ENCODE results near the gene OBSCN. TPM values are rescaled to one million over a fixed set of nuclear protein-coding genes. Genes with fewer than 3 reads are reported as not detected.

OBSCN gene
- total RNA-seq, 1 donor from 2014 or later, result 16.9 TPM

DNA sequence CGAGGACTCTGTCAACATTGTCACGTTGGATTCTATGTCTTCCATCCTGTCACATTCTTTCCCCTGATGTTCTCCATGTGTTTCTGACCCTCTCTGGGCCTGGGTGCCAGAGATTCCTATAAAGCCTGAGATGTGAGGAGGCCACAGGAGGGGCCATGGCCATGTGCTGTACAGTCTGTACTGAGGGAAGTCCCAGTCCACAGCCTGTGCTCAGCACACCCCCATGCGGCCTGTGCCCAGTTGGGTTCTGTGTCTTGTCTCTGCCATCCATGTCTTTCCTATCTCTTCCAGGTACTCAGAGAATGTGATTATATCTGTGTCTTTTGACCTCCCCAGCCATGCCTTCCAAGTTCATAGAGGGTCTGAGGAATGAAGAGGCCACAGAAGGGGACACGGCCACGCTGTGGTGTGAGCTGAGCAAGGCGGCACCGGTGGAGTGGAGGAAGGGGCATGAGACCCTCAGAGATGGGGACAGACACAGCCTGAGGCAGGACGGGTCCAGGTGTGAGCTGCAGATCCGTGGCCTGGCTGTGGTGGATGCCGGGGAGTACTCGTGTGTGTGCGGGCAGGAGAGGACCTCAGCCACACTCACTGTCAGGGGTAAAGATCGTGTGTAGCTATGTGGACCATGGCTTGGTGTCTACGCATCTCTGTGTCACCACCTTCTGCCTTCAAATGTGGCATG is 86.1 kb downstream of the OBSCN start:
- TF ChIP-seq, protein P1, sequence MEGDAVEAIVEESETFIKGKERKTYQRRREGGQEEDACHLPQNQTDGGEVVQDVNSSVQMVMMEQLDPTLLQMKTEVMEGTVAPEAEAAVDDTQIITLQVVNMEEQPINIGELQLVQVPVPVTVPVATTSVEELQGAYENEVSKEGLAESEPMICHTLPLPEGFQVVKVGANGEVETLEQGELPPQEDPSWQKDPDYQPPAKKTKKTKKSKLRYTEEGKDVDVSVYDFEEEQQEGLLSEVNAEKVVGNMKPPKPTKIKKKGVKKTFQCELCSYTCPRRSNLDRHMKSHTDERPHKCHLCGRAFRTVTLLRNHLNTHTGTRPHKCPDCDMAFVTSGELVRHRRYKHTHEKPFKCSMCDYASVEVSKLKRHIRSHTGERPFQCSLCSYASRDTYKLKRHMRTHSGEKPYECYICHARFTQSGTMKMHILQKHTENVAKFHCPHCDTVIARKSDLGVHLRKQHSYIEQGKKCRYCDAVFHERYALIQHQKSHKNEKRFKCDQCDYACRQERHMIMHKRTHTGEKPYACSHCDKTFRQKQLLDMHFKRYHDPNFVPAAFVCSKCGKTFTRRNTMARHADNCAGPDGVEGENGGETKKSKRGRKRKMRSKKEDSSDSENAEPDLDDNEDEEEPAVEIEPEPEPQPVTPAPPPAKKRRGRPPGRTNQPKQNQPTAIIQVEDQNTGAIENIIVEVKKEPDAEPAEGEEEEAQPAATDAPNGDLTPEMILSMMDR (IDR thresholded peaks at IDR 0.05; ENCODE audit: unreplicated experiment), result no peak
- Mint-ChIP-seq H3K27ac (ENCODE audit: unreplicated experiment) (no peak overlapping the region), H3K36me3 (ENCODE audit: low read depth, unreplicated experiment) (peaks cover 58% of the 10 kb centered on the region)

DNA sequence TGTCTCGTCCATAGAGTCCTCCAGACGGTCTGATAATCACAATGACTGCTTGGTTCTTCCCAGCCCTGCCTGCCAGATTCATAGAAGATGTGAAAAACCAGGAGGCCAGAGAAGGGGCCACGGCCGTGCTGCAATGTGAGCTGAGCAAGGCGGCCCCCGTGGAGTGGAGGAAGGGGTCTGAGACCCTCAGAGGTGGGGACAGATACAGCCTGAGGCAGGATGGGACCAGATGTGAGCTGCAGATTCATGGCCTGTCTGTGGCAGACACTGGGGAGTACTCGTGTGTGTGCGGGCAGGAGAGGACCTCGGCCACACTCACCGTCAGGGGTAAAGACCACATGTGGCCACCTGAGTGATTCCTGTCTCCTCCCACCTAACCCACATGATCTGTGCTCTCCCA is 86.9 kb downstream of the OBSCN start:
- H3K27me3 Mint-ChIP-seq (ENCODE audit: unreplicated experiment), result peaks cover 15% of the 10 kb centered on the region
- DNase-seq (ENCODE audit: low spot score), result no peak
- TF ChIP-seq, protein P1 (IDR thresholded peaks at IDR 0.05; ENCODE audit: unreplicated experiment), result no peak
- H3K9me3 Mint-ChIP-seq (ENCODE audit: unreplicated experiment), result peaks cover 22% of the 10 kb centered on the region
- peaks cover 65% of the 10 kb centered on the region for H3K36me3 Mint-ChIP-seq (ENCODE audit: low read depth, unreplicated experiment)
- H3K27ac Mint-ChIP-seq (ENCODE audit: unreplicated experiment), result no peak overlapping the region
- peak overlapping the region; percentile 49 for H3K4me3 Mint-ChIP-seq (ENCODE audit: unreplicated experiment)
- H3K4me1 Mint-ChIP-seq (ENCODE audit: unreplicated experiment), result no peaks in the 10 kb centered on the region

More for the DNA sequence above, 86.1 kb downstream of the OBSCN start:
- H3K27me3 Mint-ChIP-seq (ENCODE audit: unreplicated experiment), result peaks cover 15% of the 10 kb centered on the region
- DNase-seq (ENCODE audit: low spot score), result no peak
- no peaks in the 10 kb centered on the region for H3K4me1 Mint-ChIP-seq (ENCODE audit: unreplicated experiment)
- H3K4me3 Mint-ChIP-seq (ENCODE audit: unreplicated experiment), result peak overlapping the region; percentile 62
- peaks cover 21% of the 10 kb centered on the region for H3K9me3 Mint-ChIP-seq (ENCODE audit: unreplicated experiment)

DNA sequence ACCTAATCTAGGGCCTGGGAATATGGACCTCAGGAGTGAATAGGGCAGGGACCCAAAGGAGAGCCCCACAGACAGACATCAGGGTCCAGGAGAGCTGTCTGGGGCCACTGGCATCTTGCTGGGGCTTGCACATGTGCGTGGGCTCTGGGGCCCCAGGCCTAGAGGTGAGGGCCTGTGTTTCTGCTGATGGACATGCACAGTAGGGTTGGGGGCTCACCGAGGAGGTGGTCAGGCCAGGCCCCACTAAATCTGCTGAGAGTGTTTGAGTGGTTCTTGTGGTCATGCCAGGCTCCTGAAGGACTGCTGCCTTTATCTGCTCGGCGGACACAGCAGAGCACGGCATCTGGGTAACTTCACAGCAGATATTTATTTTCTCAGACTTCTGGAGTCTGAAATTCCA is 87.4 kb downstream of the OBSCN start:
- DNase-seq (ENCODE audit: low spot score), result no peak
- Mint-ChIP-seq H3K36me3 (ENCODE audit: low read depth, unreplicated experiment) (peaks cover 70% of the 10 kb centered on the region), H3K27me3 (ENCODE audit: unreplicated experiment) (peaks cover 15% of the 10 kb centered on the region), H3K9me3 (ENCODE audit: unreplicated experiment) (peaks cover 23% of the 10 kb centered on the region), H3K4me3 (ENCODE audit: unreplicated experiment) (no peak overlapping the region), H3K27ac (ENCODE audit: unreplicated experiment) (no peak overlapping the region), H3K4me1 (ENCODE audit: unreplicated experiment) (no peaks in the 10 kb centered on the region)
- TF ChIP-seq, protein P1 (IDR thresholded peaks at IDR 0.05; ENCODE audit: unreplicated experiment), result no peak

DNA sequence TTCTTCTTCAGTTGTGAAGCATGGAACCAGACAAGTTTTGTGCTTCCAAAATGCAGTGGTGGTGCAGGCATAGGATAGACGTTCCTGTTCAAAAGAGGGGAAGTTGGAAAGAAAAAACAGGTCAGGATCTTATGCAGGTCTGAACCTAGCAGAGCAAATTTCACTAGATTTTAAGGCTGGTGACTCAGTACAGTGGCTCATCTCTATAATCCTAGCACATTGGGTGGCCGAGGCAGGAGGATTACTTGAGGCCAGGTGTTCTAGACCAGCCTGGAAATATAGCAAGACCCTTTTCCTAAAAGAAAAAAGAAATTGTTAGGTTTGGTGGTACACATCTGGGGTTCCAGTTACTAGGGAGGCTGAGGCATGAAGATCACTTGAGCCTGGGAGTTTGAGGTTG is 88.1 kb downstream of the OBSCN start:
- H3K4me3 Mint-ChIP-seq (ENCODE audit: unreplicated experiment), result peak overlapping the region; percentile 15
- DNase-seq (ENCODE audit: low spot score), result no peak
- TF ChIP-seq, protein P1 (IDR thresholded peaks at IDR 0.05; ENCODE audit: unreplicated experiment), result no peak
- no peaks in the 10 kb centered on the region for H3K4me1 Mint-ChIP-seq (ENCODE audit: unreplicated experiment)
- peaks cover 78% of the 10 kb centered on the region for H3K36me3 Mint-ChIP-seq (ENCODE audit: low read depth, unreplicated experiment)
- H3K27ac Mint-ChIP-seq (ENCODE audit: unreplicated experiment), result no peak overlapping the region
- peaks cover 15% of the 10 kb centered on the region for H3K27me3 Mint-ChIP-seq (ENCODE audit: unreplicated experiment)
- peaks cover 29% of the 10 kb centered on the region for H3K9me3 Mint-ChIP-seq (ENCODE audit: unreplicated experiment)

DNA sequence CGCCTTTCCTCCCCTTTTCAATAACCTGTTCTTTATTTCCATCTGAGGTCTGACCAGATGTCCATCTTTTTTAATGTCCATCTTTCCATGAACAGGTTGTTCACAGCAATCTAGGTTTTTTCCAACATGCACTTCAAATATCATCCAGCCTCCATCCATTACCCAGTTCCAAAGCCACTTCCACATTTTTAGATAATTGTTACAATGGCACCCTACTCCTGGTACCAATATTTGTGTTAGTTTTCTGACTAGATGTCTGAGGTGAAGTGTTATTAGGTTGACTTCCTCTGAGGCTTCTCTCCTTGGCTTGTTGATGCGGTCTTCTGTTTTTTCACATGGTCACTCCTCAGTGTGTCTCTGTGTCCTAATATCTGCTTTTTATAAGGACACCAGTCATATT is 89.4 kb downstream of the OBSCN start:
- no peaks in the 10 kb centered on the region for H3K4me1 Mint-ChIP-seq (ENCODE audit: unreplicated experiment)
- no peak overlapping the region for H3K4me3 Mint-ChIP-seq (ENCODE audit: unreplicated experiment)
- peaks cover 30% of the 10 kb centered on the region for H3K9me3 Mint-ChIP-seq (ENCODE audit: unreplicated experiment)
- peaks cover 86% of the 10 kb centered on the region for H3K36me3 Mint-ChIP-seq (ENCODE audit: low read depth, unreplicated experiment)
- H3K27ac Mint-ChIP-seq (ENCODE audit: unreplicated experiment), result no peak overlapping the region
- H3K27me3 Mint-ChIP-seq (ENCODE audit: unreplicated experiment), result peaks cover 12% of the 10 kb centered on the region
- TF ChIP-seq, protein P1 (IDR thresholded peaks at IDR 0.05; ENCODE audit: unreplicated experiment), result no peak
- no peak for DNase-seq (ENCODE audit: low spot score)
